ENCODE measurements around the gene LPCAT2.
"Not testable (repeated sequence)": the region's sequence is repeated elsewhere in the genome, so short reads cannot be mapped to it uniquely, and the experiment has no call there.

Gene LPCAT2

DNA sequence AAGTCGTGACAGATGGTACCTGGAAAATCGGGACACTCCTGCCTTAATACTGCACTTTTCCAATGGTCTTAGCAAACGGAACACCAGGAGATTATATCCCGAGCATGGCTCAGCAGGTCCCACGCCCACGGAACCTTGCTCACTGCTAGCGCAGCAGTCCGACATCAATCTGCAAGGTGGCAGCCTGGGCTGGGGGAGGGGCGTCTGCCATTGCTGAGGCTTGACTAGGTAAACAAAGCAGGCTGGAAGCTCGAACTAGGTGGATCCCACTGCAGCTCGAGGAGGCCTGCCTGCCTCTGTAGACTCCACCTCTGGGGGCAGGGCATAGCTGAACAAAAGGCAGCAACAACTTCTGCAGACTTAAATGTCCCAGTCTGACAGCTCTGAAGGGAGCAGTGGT lies 106.8 kb downstream of the LPCAT2 start:
- DNase-seq, result not testable (repeated sequence)

DNA sequence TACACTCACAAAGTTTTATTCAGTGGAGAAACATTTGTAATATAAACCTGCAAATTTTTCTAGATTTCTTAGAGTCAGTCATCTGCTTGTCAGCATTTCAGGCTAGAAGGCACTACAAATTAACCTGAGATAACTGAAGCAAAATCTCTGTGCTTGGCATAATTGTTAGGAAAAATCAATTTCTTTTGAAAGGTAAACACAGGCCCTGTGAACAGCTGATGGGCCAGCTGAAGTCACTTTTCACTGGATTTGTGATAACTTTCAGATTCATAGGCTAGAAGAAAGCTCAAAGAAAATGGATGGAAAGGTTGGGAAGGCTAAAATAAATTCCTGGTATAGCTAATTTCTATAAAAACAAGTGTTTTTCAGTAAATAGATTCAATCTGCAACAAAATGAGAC lies 112.9 kb downstream of the LPCAT2 start:
- DNase-seq, result no peak

GRCh38 chr16:55622272-55622671 lies 113.4 kb downstream of the LPCAT2 start:
- no peak for DNase-seq

DNA sequence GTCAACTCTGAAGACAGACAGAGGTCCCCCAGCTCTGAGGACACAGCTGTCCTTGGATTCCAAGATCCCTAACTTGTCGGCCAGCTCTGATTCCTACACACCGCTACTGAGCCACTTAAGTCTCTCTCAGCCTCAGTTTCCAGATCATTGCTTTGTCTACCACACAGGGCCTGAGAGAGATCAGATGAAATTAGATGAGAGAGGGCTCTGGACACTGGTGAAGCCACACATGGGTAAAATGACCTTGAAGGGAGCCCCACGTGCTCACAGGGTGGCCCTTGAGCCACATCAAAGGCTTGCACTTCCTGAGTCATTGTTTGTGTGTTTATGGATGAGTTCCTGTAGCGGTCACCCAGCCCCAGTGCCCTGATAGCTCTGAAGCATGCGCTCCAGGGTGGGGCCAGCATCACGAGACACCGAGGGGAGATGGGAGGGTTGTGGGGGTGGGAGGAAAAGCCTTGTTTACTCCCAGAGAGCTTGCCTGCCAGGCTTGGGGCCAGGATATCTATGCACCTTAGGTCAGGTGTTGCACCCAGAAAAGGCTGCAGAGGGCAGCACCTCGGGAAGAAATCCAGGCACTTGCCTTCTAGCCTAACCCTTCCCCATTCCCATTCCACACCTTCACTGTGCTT lies 114.2 kb downstream of the LPCAT2 start:
- no peak for DNase-seq

DNA sequence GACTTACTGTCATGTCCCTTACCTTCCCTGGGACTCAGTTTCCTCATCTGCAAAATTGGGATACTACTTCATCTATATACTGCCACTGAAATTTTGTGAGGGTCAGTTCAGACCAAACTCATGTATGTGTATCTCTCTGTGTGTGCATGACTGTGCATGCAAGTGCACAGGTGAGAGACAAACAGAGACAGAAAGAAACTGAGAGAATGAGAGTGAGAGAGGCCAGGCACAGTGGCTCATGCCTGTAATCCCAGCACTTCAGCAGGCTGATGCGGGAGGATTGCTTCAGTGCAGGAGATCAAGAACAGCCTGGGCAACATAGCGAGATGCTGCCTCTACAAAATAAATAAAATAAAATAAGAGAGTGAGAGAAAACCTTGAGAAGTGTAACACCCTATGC lies 114.8 kb downstream of the LPCAT2 start:
- DNase-seq, result no peak

DNA sequence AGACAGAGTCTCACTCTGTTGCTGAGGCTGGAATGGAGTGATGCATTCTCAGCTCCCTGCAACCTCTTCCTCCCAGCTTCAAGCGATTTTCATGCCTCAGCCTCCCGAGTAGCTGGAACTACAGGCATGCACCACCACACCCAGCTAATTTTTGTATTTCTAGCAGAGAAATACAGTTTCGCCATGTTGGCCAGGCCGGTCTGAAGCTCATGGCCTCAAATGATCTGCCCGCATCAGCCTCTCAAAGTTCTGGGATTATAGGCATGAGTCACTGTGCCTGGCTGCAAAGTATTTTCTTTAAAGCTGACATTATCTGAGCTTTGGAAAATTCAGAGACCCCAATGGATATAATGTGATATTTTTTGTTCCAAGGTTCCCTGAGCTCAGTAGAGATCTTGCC lies 115.8 kb downstream of the LPCAT2 start:
- no peak for DNase-seq

DNA sequence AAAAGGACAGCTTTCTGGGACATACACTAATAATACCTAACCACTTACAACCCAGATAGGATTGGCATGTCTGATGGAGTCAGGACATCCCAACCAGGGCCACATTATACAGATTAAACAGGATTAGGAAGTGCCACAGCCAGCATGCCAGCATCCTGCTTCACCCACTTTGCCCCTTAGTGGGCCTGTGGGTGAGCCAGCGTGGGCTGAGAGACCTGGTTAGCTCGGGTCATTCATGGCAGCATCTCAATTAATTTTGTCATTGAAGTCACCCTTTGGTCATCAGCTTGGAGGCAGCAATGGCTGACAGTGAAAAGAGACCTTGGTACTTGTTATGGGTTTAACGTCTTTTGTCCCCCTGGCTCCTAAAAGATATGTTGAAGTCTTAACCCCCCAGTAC lies 117.0 kb downstream of the LPCAT2 start:
- DNase-seq, result no peak

DNA sequence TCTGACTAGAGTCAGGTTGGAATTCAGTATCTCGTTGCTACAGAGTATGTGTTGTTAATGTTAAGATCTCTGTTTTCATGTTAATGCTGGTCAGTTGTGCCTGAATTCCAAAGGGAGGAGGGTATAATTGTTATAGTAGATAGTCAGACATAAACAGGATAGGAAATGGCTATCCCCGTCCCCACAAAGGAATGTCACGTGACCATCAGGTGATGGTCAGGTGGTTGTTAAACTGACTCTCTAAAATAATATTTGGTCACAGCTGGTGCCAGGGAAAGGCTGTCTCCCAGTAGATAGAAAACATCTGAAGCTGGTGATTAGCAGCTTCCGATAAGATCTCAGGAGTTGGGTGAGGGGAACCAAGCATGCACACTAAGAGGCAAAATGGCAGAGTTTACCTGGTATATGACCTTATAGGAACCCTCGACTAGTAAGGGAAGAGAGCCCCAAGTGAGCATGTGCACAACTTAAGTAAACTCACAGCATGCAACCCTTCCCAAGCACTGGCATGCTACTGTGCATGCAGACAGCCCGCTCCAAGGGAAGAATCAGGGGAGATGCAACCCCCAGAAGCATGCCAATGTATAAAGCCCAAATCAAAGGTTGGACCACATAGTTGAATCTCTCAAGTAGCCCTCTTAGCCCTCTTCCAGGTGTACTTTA lies 119.6 kb downstream of the LPCAT2 start:
- no peak for DNase-seq

- DNase-seq, result no peak
Observed at GRCh38 chr16:55630774-55631173, 121.9 kb downstream of the LPCAT2 start.

GRCh38 chr16:55632259-55632658 lies 123.4 kb downstream of the LPCAT2 start:
- DNase-seq, result no peak

- DNase-seq, result no peak
Observed at GRCh38 chr16:55634193-55634592, 125.3 kb downstream of the LPCAT2 start.

Measured in GOT3 (cell line).